Measurements from ENCODE around the gene CETN3.

The CETN3 gene

GRCh38 chr5:90409318-90410177, at the start of gene CETN3:
Gene CETN3 (minus strand): TSS chr5:90409756. CDS start chr5:90409661, 95 bp downstream.
- peak; percentile 81 to 88 for DNase-seq

GRCh38 chr5:90446961-90447360, 37.4 kb upstream of the CETN3 start:
- DNase-seq = no peak

- DNase-seq = no peak
Observed at GRCh38 chr5:90440644-90441043, 31.1 kb upstream of the CETN3 start.

- DNase-seq = no peak
Observed at GRCh38 chr5:90438100-90438499, 28.5 kb upstream of the CETN3 start.

GRCh38 chr5:90437663-90438062, 28.1 kb upstream of the CETN3 start:
- DNase-seq = no peak

GRCh38 chr5:90434116-90434714, 24.7 kb upstream of the CETN3 start:
- DNase-seq = peak; percentile 17 to 33

- no peak for DNase-seq
Observed at GRCh38 chr5:90424245-90424644, 14.7 kb upstream of the CETN3 start.

- no peak for DNase-seq
Observed at GRCh38 chr5:90421136-90421535, 11.6 kb upstream of the CETN3 start.

GRCh38 chr5:90418214-90418613, 8.7 kb upstream of the CETN3 start:
- DNase-seq = no peak

GRCh38 chr5:90410178-90410762, 714 bp upstream of the CETN3 start:
- no peak for DNase-seq

- no peak for DNase-seq
Observed at GRCh38 chr5:90408571-90409317, 812 bp downstream of the CETN3 start.

GRCh38 chr5:90406466-90406865, 3.1 kb downstream of the CETN3 start:
- no peak for DNase-seq

- no peak for DNase-seq
Observed at GRCh38 chr5:90402521-90403255, 6.9 kb downstream of the CETN3 start.

- no peak for DNase-seq
Observed at GRCh38 chr5:90399251-90399650, 10.3 kb downstream of the CETN3 start.

GRCh38 chr5:90398726-90399125, 10.8 kb downstream of the CETN3 start:
- no peak for DNase-seq

GRCh38 chr5:90395005-90395404, 14.6 kb downstream of the CETN3 start:
- DNase-seq = no peak

GRCh38 chr5:90390928-90391327, 18.6 kb downstream of the CETN3 start:
- no peak for DNase-seq

GRCh38 chr5:90390326-90390725, 19.2 kb downstream of the CETN3 start:
- no peak for DNase-seq

- no peak for DNase-seq
Observed at GRCh38 chr5:90387508-90387907, 22.0 kb downstream of the CETN3 start.

GRCh38 chr5:90386099-90386710, 23.4 kb downstream of the CETN3 start:
- no peak for DNase-seq

GRCh38 chr5:90384389-90384788, 25.2 kb downstream of the CETN3 start:
- DNase-seq = no peak

- DNase-seq = no peak
Observed at GRCh38 chr5:90383903-90384302, 25.7 kb downstream of the CETN3 start.

Data from stimulated activated CD4-positive, alpha-beta T cell treated with anti-CD3 and anti-CD28 coated beads, Interleukin-4, amount 100 ng/mL, for 4 hours (primary cell).